ENCODE results near the gene OR4C13. TPM values are rescaled to one million over a fixed set of nuclear protein-coding genes. Genes with fewer than 3 reads are reported as not detected.

Gene OR4C13
- polyA plus RNA-seq, 1 of the 3 experiments (the other 2 are of a cell fraction), result not detected

DNA sequence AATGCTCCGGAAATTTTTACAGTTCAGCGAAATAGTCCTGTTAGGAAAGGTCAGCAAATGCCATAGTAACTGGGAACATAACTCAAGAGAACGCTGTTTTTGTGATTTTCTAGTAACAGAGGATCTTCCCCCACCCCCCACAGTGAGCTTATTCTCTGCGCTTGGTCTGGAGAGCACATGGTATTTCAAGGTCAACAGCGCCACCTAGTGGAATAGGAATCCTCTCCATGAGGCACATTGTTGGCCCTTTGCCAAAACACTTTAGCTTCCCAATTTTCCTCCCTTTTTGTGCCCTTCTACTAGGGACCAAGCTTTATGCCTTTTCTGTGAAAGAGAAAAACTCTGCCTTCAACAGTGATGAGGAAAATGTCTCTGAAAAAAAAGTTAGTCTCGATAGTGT lies 43.4 kb downstream of the OR4C13 start (continued):
- TF ChIP-seq, protein P1, sequence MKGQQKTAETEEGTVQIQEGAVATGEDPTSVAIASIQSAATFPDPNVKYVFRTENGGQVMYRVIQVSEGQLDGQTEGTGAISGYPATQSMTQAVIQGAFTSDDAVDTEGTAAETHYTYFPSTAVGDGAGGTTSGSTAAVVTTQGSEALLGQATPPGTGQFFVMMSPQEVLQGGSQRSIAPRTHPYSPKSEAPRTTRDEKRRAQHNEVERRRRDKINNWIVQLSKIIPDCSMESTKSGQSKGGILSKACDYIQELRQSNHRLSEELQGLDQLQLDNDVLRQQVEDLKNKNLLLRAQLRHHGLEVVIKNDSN (IDR thresholded peaks at IDR 0.05; ENCODE audit: borderline replicate concordance, low read depth), result no peak
- TF ChIP-seq CHD2 (IDR thresholded peaks at IDR 0.05; ENCODE audit: low read length, partially characterized antibody), result peak; percentile 36
- no peak for TF ChIP-seq SIN3A (IDR thresholded peaks at IDR 0.05; ENCODE audit: borderline replicate concordance, low read depth, low read length)
- no peak for TF ChIP-seq MEF2A (IDR thresholded peaks at IDR 0.05; ENCODE audit: borderline replicate concordance, low read depth)
- TF ChIP-seq ELF1 (IDR thresholded peaks at IDR 0.05), result no peak
- TF ChIP-seq, protein P2, sequence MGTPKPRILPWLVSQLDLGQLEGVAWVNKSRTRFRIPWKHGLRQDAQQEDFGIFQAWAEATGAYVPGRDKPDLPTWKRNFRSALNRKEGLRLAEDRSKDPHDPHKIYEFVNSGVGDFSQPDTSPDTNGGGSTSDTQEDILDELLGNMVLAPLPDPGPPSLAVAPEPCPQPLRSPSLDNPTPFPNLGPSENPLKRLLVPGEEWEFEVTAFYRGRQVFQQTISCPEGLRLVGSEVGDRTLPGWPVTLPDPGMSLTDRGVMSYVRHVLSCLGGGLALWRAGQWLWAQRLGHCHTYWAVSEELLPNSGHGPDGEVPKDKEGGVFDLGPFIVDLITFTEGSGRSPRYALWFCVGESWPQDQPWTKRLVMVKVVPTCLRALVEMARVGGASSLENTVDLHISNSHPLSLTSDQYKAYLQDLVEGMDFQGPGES (IDR thresholded peaks at IDR 0.05; ENCODE audit: low read depth, low read length), result no peak
- no peak for TF ChIP-seq POLR2AphosphoS5 (IDR thresholded peaks at IDR 0.05; ENCODE audit: low read depth, low read length)
- TF ChIP-seq JUND (IDR thresholded peaks at IDR 0.05), result no peak
- TF ChIP-seq, protein P3, sequence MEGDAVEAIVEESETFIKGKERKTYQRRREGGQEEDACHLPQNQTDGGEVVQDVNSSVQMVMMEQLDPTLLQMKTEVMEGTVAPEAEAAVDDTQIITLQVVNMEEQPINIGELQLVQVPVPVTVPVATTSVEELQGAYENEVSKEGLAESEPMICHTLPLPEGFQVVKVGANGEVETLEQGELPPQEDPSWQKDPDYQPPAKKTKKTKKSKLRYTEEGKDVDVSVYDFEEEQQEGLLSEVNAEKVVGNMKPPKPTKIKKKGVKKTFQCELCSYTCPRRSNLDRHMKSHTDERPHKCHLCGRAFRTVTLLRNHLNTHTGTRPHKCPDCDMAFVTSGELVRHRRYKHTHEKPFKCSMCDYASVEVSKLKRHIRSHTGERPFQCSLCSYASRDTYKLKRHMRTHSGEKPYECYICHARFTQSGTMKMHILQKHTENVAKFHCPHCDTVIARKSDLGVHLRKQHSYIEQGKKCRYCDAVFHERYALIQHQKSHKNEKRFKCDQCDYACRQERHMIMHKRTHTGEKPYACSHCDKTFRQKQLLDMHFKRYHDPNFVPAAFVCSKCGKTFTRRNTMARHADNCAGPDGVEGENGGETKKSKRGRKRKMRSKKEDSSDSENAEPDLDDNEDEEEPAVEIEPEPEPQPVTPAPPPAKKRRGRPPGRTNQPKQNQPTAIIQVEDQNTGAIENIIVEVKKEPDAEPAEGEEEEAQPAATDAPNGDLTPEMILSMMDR (IDR thresholded peaks at IDR 0.05), result peak; percentile 70
- no peak for TF ChIP-seq TAF1 (IDR thresholded peaks at IDR 0.05; ENCODE audit: borderline replicate concordance, low read depth, low read length)
- TF ChIP-seq EP300 (IDR thresholded peaks at IDR 0.05; ENCODE audit: borderline replicate concordance in 1 of 2, low read depth in 1 of 2, low read length in 1 of 2), result no peak
- no peak for TF ChIP-seq FOSL2 (IDR thresholded peaks at IDR 0.05; ENCODE audit: borderline replicate concordance, low read depth)
- 0 out of 2 replicates have a peak, but pooled peaks have one; percentile 6 for TF ChIP-seq TCF12 (IDR thresholded peaks at IDR 0.05)
- peak; percentile 74 for TF ChIP-seq RAD21 (IDR thresholded peaks at IDR 0.05; ENCODE audit: low read length)
- TF ChIP-seq, protein P4, sequence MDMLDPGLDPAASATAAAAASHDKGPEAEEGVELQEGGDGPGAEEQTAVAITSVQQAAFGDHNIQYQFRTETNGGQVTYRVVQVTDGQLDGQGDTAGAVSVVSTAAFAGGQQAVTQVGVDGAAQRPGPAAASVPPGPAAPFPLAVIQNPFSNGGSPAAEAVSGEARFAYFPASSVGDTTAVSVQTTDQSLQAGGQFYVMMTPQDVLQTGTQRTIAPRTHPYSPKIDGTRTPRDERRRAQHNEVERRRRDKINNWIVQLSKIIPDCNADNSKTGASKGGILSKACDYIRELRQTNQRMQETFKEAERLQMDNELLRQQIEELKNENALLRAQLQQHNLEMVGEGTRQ (IDR thresholded peaks at IDR 0.05; ENCODE audit: borderline replicate concordance, low read depth, low read length), result no peak
- TF ChIP-seq GABPA (IDR thresholded peaks at IDR 0.05; ENCODE audit: low read depth), result no peak
- TF ChIP-seq MXI1 (IDR thresholded peaks at IDR 0.05; ENCODE audit: low read depth, low read length), result no peak

Other genes with a start within 250 kb of the OR4C13 start
- not detected in 2 replicates for gene OR4C12, start 30.1 kb downstream of the OR4C13 start, polyA plus RNA-seq (2012; rRNA removed)
- gene OR4C45, start 80.5 kb downstream of the OR4C13 start, polyA plus RNA-seq (2012; rRNA removed), result not detected in 2 replicates